HCT116 (cell line): ENCODE measurements around the gene COL1A1. TPM values are rescaled to one million over a fixed set of nuclear protein-coding genes. Genes with fewer than 3 reads are reported as not detected.

Source experiments
- ATAC-seq: fragments of 200-7000 bp; cut with Tn5 transposase; 2 replicates; pipeline ENCODE4 v1.9.1; 2020; ENCODE audit warnings: mild to moderate bottlenecking, moderate library complexity
- BruUV-seq: library from RNA; stranded (reverse); fragments of 400-500 nt; replicated peaks from 2 replicates; lab custom pipeline; 2021; lab: Mats Ljungman, UMichigan
- CTCF ChIA-PET: fragments of 300-600 bp; sonication (Branson Sonifier 250); formaldehyde crosslinking; loops from one replicate; lab custom pipeline; 2021; ENCODE audit warnings: antibody characterized with exemption; lab: Charles Lee
- POLR2A ChIA-PET: fragments of 300-600, 350-600 bp; sonication (Branson Sonifier 250); formaldehyde crosslinking; loops from one replicate; lab custom pipeline; 2021; ENCODE audit warnings: antibody characterized with exemption; lab: Charles Lee
- RAD21 ChIA-PET, 2 experiments: fragments of 300-600 bp; sonication (Branson Sonifier 250); formaldehyde crosslinking; loops; one replicate each; lab custom pipeline; 2023; ENCODE audit warnings: low total read pairs in 2 of 2; ENCODE audit not compliant: uncharacterized antibody in 2 of 2, unreplicated experiment in 2 of 2, low non-redundant PET in 1 of 2; lab: Charles Lee
- DNase-seq: peaks from one replicate; pipeline ENCODE4 v3.0.0-alpha.2; 2010; ENCODE audit warnings: low read depth, low spot score
- H2AFZ ChIP-seq: fragments of 200-600 bp; shearing (Covaris generic), sonication (generic); 2 replicates; pipeline ENCODE4 v1.6.1; 2017; ENCODE audit warnings: low read depth, mixed run types, mixed read lengths, antibody characterized with exemption, low read length; ENCODE audit not compliant: poor library complexity, severe bottlenecking
- H3K27ac ChIP-seq: 2 replicates; pipeline ENCODE4 v1.5.1; 2012; ENCODE audit warnings: low read depth, low read length
- H3K27me3 ChIP-seq: fragments of 200-600 bp; sonication (generic); 2 replicates; pipeline ENCODE4 v1.6.1; 2016; ENCODE audit warnings: mixed run types, low read length, mixed read lengths; ENCODE audit not compliant: insufficient read depth
- H3K36me3 ChIP-seq, 2 experiments: fragments of 200-500 bp in 1 of 2; fragments of 200-600 bp in 1 of 2; sonication (Bioruptor generic) in 1 of 2; sonication (generic) in 1 of 2; 2 replicates each; pipeline versions ENCODE4 v1.5.1 to v1.6.1; 2014 to 2016; ENCODE audit warnings: low read length in 2 of 2, inconsistent platforms in 1 of 2, mixed read lengths in 1 of 2, mixed run types in 1 of 2; ENCODE audit not compliant: insufficient read depth in 2 of 2, control insufficient read depth in 1 of 2
- H3K4me1 ChIP-seq, 2 experiments: fragments of 200-600 bp in 1 of 2; sonication (generic) in 1 of 2; 2 replicates each; pipeline versions ENCODE4 v1.5.1 to v1.6.1; 2012 to 2017; ENCODE audit warnings: low read length in 2 of 2, inconsistent platforms in 1 of 2, mild to moderate bottlenecking in 1 of 2, mixed read lengths in 1 of 2, mixed run types in 1 of 2, moderate library complexity in 1 of 2; ENCODE audit not compliant: insufficient read depth in 2 of 2, control insufficient read depth in 1 of 2
- H3K4me2 ChIP-seq: fragments of 200-600 bp; sonication (generic); 2 replicates; pipeline ENCODE4 v1.6.1; 2017; ENCODE audit warnings: mixed run types, low read length, mixed read lengths
- H3K4me3 ChIP-seq, 2 experiments: fragments of 200-600 bp in 1 of 2; sonication (generic) in 1 of 2; replicated peaks in 1 of 2; 2 replicates each; pipeline ENCODE4 v1.5.1; 2011 to 2016; ENCODE audit warnings: low read length in 2 of 2, control low read depth in 1 of 2, low read depth in 1 of 2, mild to moderate bottlenecking in 1 of 2, mixed read lengths in 1 of 2, mixed run types in 1 of 2
- H3K79me2 ChIP-seq: fragments of 200-600 bp; sonication (generic); 2 replicates; pipeline ENCODE4 v1.6.1; 2017; ENCODE audit warnings: mild to moderate bottlenecking, mixed run types, low read length, moderate library complexity, mixed read lengths; ENCODE audit not compliant: insufficient read depth
- H3K9ac ChIP-seq: fragments of 200-600 bp; sonication (generic); 2 replicates; pipeline ENCODE4 v1.6.1; 2016; ENCODE audit warnings: low read length, mixed read lengths
- H3K9me2 ChIP-seq: fragments of 200-600 bp; sonication (generic), shearing (Covaris generic); 2 replicates; pipeline ENCODE4 v1.6.1; 2017; ENCODE audit warnings: mixed run types, mild to moderate bottlenecking, moderate library complexity; ENCODE audit not compliant: insufficient read depth
- H3K9me3 ChIP-seq, 2 experiments: fragments of 200-500 bp in 1 of 2; fragments of 200-600 bp in 1 of 2; sonication (Bioruptor generic) in 1 of 2; sonication (generic) in 1 of 2; 2 replicates each; pipeline ENCODE4 v1.6.1; 2014 to 2017; ENCODE audit warnings: low read length in 2 of 2, mixed read lengths in 2 of 2, inconsistent platforms in 1 of 2, low read depth in 1 of 2, mild to moderate bottlenecking in 1 of 2, mixed run types in 1 of 2, moderate library complexity in 1 of 2; ENCODE audit not compliant: control insufficient read depth in 1 of 2, insufficient read depth in 1 of 2
- H4K20me1 ChIP-seq: fragments of 200-600 bp; sonication (generic), shearing (Covaris generic); 2 replicates; pipeline ENCODE4 v1.6.1; 2017; ENCODE audit warnings: mixed run types, mild to moderate bottlenecking, moderate library complexity; ENCODE audit not compliant: insufficient read depth
- CEBPB ChIP-seq: IDR thresholded peaks from 2 replicates; pipeline ENCODE4 v1.6.1; 2012; ENCODE audit warnings: low read depth
- EZH2phosphoT487 ChIP-seq: fragments of 200-600 bp; IDR thresholded peaks from 2 replicates; pipeline ENCODE4 v1.6.1; 2018; ENCODE audit warnings: antibody characterized with exemption, borderline replicate concordance
- POLR2AphosphoS5 ChIP-seq: IDR thresholded peaks from 2 replicates; pipeline ENCODE4 v1.6.1; 2011; ENCODE audit warnings: mild to moderate bottlenecking, low read depth, low read length, moderate library complexity
- SIN3A ChIP-seq: IDR thresholded peaks from 2 replicates; pipeline ENCODE4 v1.6.1; 2012; ENCODE audit warnings: low read depth
- SP1 ChIP-seq: IDR thresholded peaks from 2 replicates; pipeline ENCODE4 v1.6.1; 2012; ENCODE audit warnings: low read depth
- ZFX ChIP-seq: fragments of 450-650 bp; IDR thresholded peaks from 2 replicates; pipeline ENCODE4 v1.6.1; 2017
- intact Hi-C: fragments of 100-400 bp; cut with micrococcal nuclease; formaldehyde crosslinking; loops from 2 replicates; pipeline ENCODE4 v1.10.0; 2022
- total RNA-seq: library from RNA; stranded (reverse); gene quantifications from one replicate; pipeline ENCODE4 v1.2.1, GENCODE V29; 2021; ENCODE audit not compliant: unreplicated experiment

The COL1A1 gene
- total RNA-seq, 1 experiment from 2014 or later = 33.6 TPM

DNA sequence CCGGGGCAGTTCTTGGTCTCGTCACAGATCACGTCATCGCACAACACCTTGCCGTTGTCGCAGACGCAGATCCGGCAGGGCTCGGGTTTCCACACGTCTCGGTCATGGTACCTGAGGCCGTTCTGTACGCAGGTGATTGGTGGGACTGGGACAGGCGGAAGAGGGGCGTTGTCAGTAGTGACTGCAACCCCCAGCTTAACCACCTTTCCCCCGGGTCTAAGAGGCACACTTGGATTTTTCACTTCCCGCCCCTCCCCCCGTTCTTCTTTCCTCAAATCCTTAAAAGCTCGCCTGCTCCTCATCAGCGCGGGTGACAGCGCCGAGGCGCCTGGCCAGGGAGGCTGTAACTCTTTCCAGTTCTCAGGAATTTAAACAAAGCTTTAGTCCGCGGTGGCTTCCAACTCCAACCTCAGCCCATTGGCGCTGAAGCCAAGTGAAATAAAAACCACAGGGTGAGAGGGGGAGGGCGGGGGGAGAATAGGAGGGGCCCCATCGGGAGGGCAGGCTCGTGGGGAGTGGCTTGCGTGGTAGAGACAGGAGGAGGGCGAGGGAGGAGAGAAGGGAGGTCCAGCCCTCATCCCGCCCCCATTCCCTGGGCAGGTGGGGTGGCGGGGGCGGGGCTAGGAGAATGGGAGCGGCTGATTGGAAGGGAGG, 1.5 kb downstream of the COL1A1 start (continued):
- TF ChIP-seq POLR2AphosphoS5 (peak; percentile 76), SIN3A (no peak), CEBPB (no peak), EZH2phosphoT487 (no peak), SP1 (no peak; the same call in 1 of the 2 replicates)
- TF ChIP-seq, all 23 proteins: peak for 4

DNA sequence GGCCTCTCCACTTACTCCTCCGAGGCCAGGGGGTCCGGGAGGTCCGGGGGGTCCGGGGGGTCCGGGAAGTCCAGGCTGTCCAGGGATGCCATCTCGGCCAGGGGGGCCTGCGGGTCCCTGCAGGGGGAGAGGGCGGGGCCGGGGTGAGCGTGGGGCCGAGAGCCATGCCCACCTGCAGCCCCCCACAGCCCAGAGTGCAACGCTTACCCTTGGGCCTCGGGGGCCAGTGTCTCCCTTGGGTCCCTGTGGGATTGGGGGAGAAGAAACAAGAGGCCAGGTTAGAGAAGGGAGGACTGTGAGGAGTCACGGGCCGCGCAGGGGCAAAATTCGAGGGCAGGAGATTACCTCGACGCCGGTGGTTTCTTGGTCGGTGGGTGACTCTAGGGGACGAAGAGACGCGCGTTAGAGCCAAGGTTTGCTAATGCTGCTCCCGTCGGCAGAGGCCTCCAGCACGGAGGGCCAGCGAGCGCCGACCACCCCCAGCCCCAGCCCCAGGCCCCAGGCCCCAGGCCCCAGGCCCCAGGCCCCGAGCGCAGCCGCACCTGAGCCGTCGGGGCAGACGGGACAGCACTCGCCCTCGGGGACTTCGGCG, 2.1 kb downstream of the COL1A1 start:
- ATAC-seq (no peak), DNase-seq (no peak)
- Histone ChIP-seq H3K36me3 (0 out of 4 replicates have a peak, but pooled peaks cover 0 to 5% of the 10 kb centered on the region in 2 experiments), H3K9me3 (no peaks in the 10 kb centered on the region), H3K9ac (peak overlapping the region; percentile 68), H4K20me1 (no peaks in the 10 kb centered on the region), H3K4me1 (peaks cover 10 to 39% of the 10 kb centered on the region in 2 experiments), H2AFZ (no peak overlapping the region), H3K4me2 (peak overlapping the region; percentile 99), H3K27me3 (no peaks in the 10 kb centered on the region), H3K9me2 (no peaks in the 10 kb centered on the region), H3K4me3 (peak overlapping the region; percentile 71 to 75), H3K79me2 (no peaks in the 10 kb centered on the region), H3K27ac (peak overlapping the region; percentile 87)
- TF ChIP-seq ZFX (peak; percentile 20; the same call in 1 of the 2 replicates), SIN3A (no peak)
- BruUV-seq = no TSS peak
- POLR2A ChIA-PET = interaction anchor here (1.0 to 2.8 kb wide), 8 partner anchors 22 to 190 kb away, joined by 4 to 21 read pairs (median 6); no protein-coding TSS in a partner anchor
- CTCF ChIA-PET = interaction anchor here (0.6 to 4.2 kb wide), 33 partner anchors 10 to 618 kb away, joined by 3 to 243 read pairs (median 6); partner anchors contain the start of genes RSAD1, SGCA, TMEM92 and XYLT2
- intact Hi-C loops = loop anchor here (5.0 kb wide), 1 partner anchor 632 kb away; no protein-coding TSS in a partner anchor
- RAD21 ChIA-PET = interaction anchor here (0.6 to 3.0 kb wide), 15 partner anchors 14 to 385 kb away, joined by 3 to 12 read pairs (median 7); partner anchors contain the start of genes SGCA (in 1 of the 2) and TMEM92 (in 1 of the 2)
